ENCODE results near the gene USH2A.
A peak's percentile ranks its signal among the peaks of the same experiment; 100 is the strongest.

The USH2A gene

GRCh38 chr1:216281757-216282156 lies 141.5 kb downstream of the USH2A start:
- DNase-seq = no peak

- no peak for DNase-seq
These were observed 153.0 kb downstream of the USH2A start for GRCh38 chr1:216270086-216270773.

GRCh38 chr1:216261631-216262030 lies 161.6 kb downstream of the USH2A start:
- no peak for DNase-seq

- no peak for DNase-seq
These were observed 164.4 kb downstream of the USH2A start for GRCh38 chr1:216258856-216259255.

GRCh38 chr1:216258386-216258785 lies 164.9 kb downstream of the USH2A start:
- DNase-seq = no peak

GRCh38 chr1:216250861-216251260 lies 172.4 kb downstream of the USH2A start:
- no peak for DNase-seq

GRCh38 chr1:216248628-216249027 lies 174.6 kb downstream of the USH2A start:
- no peak for DNase-seq

GRCh38 chr1:216247937-216248336 lies 175.3 kb downstream of the USH2A start:
- no peak for DNase-seq

GRCh38 chr1:216246577-216247203 lies 176.6 kb downstream of the USH2A start:
- DNase-seq = no peak

- no peak for DNase-seq
These were observed 184.4 kb downstream of the USH2A start for GRCh38 chr1:216238844-216239243.

- no peak for DNase-seq
These were observed 185.2 kb downstream of the USH2A start for GRCh38 chr1:216237927-216238542.

- no peak for DNase-seq
These were observed 199.0 kb downstream of the USH2A start for GRCh38 chr1:216224233-216224632.

GRCh38 chr1:216223486-216223885 lies 199.8 kb downstream of the USH2A start:
- DNase-seq = no peak

GRCh38 chr1:216222288-216222687 lies 201.0 kb downstream of the USH2A start:
- no peak for DNase-seq

GRCh38 chr1:216221260-216221700 lies 202.0 kb downstream of the USH2A start:
- DNase-seq = peak in 48 of 58 donors; percentile 1 to 81 (median 25)

GRCh38 chr1:216216305-216216704 lies 206.9 kb downstream of the USH2A start:
- no peak for DNase-seq

- DNase-seq = no peak
These were observed 208.1 kb downstream of the USH2A start for GRCh38 chr1:216215169-216215568.

GRCh38 chr1:216212826-216213225 lies 210.4 kb downstream of the USH2A start:
- no peak for DNase-seq

- DNase-seq = no peak
These were observed 213.2 kb downstream of the USH2A start for GRCh38 chr1:216210081-216210480.

GRCh38 chr1:216209125-216209524 lies 214.1 kb downstream of the USH2A start:
- DNase-seq = no peak

GRCh38 chr1:216207154-216207553 lies 216.1 kb downstream of the USH2A start:
- no peak for DNase-seq

- DNase-seq = no peak
These were observed 218.1 kb downstream of the USH2A start for GRCh38 chr1:216205176-216205575.

GRCh38 chr1:216201946-216202345 lies 221.3 kb downstream of the USH2A start:
- no peak for DNase-seq

All from anterior cingulate cortex (tissue), 58 donors.